ENCODE measurements around the gene CCL7.

- no peak for TF ChIP-seq CTBP1 (IDR thresholded peaks at IDR 0.05; ENCODE audit: borderline replicate concordance)
- TF ChIP-seq FOXM1 (IDR thresholded peaks at IDR 0.05; ENCODE audit: borderline replicate concordance), result no peak
- TF ChIP-seq SP1 (IDR thresholded peaks at IDR 0.05), result no peak
These were observed 18.8 kb upstream of the CCL7 start for GRCh38 chr17:34251186-34251585.

Measured in HEK293T (cell line).